HFFc6 (cell line): ENCODE measurements around the gene LOC101059915. TPM values are rescaled to one million over a fixed set of nuclear protein-coding genes. Genes with fewer than 3 reads are reported as not detected.

Experiments used
- total RNA-seq, 6 experiments: library from RNA; stranded (reverse); fragmentation: NEBNext Ultra II Directional; extraction: Animal tissue kit (Norgen Biotek cat#: 25700); gene quantifications; 2 replicates in 1 of 6; 3 replicates in 5 of 6; pipeline ENCODE4 v1.2.3, GENCODE V29; 2021

Gene LOC101059915

Other genes starting within 250 kb of the LOC101059915 start
- 10 to 100 TPM; 52.9 to 77.5 (median 57.7) TPM for gene OGT, start 134.4 kb upstream of the LOC101059915 start, total RNA-seq
- 1 to 10 TPM in 2 of 6 experiments, under 1 TPM in 4; 0.48 to 1.7 (median 0.82) TPM for gene GCNA, start 89.1 kb upstream of the LOC101059915 start, total RNA-seq
- not detected for gene CXCR3, start 49.0 kb upstream of the LOC101059915 start, total RNA-seq
- not detected for gene CXorf49, start 50.7 kb downstream of the LOC101059915 start, total RNA-seq
- not detected for gene CXorf49B, start 95.8 kb downstream of the LOC101059915 start, total RNA-seq
- gene NHSL2, start 243.3 kb downstream of the LOC101059915 start, total RNA-seq, result 1 to 10 TPM in 1 of 6 experiments, under 1 TPM in 5; 0.28 to 1.1 (median 0.52) TPM